ENCODE measurements around the gene CD40LG.

- TF ChIP-seq POLR2A (IDR thresholded peaks at IDR 0.05; ENCODE audit: low read depth, low read length) (no peak), TAF1 (IDR thresholded peaks at IDR 0.05; ENCODE audit: borderline replicate concordance, low read depth, low read length) (no peak), POLR2AphosphoS5 (IDR thresholded peaks at IDR 0.05; ENCODE audit: low read depth, low read length) (no peak)
Observed at GRCh38 chrX:136662976-136663375, 15.0 kb downstream of the CD40LG start.

All from GM12892 (cell line).